ENCODE measurements around the gene TK2. TPM values are rescaled to one million over a fixed set of nuclear protein-coding genes. Genes with fewer than 3 reads are reported as not detected.
"Not testable (repeated sequence)": the region's sequence is repeated elsewhere in the genome, so short reads cannot be mapped to it uniquely, and the experiment has no call there.

The TK2 gene
- total RNA-seq, 1 donor from 2014 or later = 28.5 TPM

DNA sequence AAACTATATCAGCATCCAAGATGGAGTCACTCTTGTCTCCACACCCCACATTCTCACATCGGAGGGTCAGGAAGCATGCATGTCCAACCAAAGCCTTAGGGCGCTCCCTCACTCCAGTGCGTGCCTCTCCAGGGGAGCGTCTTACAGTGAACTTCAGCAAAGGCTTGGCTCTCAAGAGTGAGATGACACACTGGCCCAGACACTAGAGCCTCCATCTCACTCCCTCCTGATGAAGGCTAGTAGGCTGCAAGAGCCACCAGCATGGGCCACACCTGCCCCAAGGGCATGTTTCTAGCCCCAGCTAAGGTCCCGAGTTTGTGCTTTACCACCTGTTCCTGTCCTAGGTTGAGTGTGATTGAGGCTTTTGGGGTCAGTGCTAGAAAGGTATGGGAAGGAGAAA is 82.3 kb downstream of the TK2 start:
- Mint-ChIP-seq H3K27ac (no peak overlapping the region), H3K27me3 (ENCODE audit: low read depth) (peaks cover 32% of the 10 kb centered on the region), H3K4me3 (no peak overlapping the region), H3K9me3 (peaks cover 10% of the 10 kb centered on the region), H3K4me1 (no peaks in the 10 kb centered on the region), H3K36me3 (peaks cover 1% of the 10 kb centered on the region)
- TF ChIP-seq, protein P1, sequence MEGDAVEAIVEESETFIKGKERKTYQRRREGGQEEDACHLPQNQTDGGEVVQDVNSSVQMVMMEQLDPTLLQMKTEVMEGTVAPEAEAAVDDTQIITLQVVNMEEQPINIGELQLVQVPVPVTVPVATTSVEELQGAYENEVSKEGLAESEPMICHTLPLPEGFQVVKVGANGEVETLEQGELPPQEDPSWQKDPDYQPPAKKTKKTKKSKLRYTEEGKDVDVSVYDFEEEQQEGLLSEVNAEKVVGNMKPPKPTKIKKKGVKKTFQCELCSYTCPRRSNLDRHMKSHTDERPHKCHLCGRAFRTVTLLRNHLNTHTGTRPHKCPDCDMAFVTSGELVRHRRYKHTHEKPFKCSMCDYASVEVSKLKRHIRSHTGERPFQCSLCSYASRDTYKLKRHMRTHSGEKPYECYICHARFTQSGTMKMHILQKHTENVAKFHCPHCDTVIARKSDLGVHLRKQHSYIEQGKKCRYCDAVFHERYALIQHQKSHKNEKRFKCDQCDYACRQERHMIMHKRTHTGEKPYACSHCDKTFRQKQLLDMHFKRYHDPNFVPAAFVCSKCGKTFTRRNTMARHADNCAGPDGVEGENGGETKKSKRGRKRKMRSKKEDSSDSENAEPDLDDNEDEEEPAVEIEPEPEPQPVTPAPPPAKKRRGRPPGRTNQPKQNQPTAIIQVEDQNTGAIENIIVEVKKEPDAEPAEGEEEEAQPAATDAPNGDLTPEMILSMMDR (IDR thresholded peaks at IDR 0.05; ENCODE audit: unreplicated experiment) = no peak
- no peak for DNase-seq (ENCODE audit: low spot score in 2 of 2, unreplicated experiment in 2 of 2)

DNA sequence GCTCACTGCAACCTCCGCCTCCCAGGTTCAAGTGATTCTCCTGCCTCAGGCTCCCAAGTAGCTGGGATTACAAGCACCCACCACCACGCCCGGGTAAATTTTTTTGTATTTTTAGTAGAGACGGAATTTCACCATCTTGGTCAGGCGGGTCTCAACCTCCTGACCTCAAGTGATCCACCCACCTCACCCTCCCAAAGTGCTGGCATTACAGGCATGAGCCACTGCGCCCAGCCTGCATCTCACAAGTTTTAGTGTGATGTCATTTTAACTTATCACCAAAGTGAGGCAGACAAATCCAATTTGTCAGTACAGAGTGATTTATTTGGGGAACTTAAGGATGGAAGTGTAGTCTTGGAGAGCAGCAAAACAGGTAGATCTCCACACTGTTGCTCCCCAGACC is 83.3 kb downstream of the TK2 start:
- DNase-seq (ENCODE audit: low spot score in 2 of 2, unreplicated experiment in 2 of 2); H3K4me1 Mint-ChIP-seq; H3K36me3 Mint-ChIP-seq; H3K27ac Mint-ChIP-seq; H3K4me3 Mint-ChIP-seq: not testable (repeated sequence)
- Mint-ChIP-seq H3K27me3 (ENCODE audit: low read depth) (peaks cover 40% of the 10 kb centered on the region), H3K9me3 (peaks cover 10% of the 10 kb centered on the region)

DNA sequence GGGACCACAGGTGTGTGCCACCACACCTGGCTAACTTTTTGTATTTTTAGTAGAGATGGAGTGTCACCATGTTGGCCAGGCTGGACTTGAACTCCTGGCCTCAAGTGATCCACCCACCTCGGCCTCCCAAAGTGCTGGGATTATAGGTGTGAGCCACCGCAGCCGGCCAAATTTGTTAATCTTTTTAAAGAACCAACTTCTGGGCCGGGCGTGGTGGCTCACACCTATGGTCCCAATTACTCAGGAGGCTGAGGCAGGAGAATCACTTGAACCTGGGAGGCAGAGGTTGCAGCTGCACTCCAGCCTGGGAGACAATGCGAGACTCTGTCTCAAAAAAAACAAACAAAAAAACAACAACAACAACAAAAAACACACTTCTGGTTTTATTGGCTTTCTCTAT is 84.0 kb downstream of the TK2 start:
- H3K36me3 Mint-ChIP-seq; H3K4me3 Mint-ChIP-seq; H3K27ac Mint-ChIP-seq; H3K4me1 Mint-ChIP-seq; DNase-seq (ENCODE audit: low spot score in 2 of 2, unreplicated experiment in 2 of 2): not testable (repeated sequence)
- Mint-ChIP-seq H3K9me3 (peaks cover 10% of the 10 kb centered on the region), H3K27me3 (ENCODE audit: low read depth) (peaks cover 42% of the 10 kb centered on the region)

DNA sequence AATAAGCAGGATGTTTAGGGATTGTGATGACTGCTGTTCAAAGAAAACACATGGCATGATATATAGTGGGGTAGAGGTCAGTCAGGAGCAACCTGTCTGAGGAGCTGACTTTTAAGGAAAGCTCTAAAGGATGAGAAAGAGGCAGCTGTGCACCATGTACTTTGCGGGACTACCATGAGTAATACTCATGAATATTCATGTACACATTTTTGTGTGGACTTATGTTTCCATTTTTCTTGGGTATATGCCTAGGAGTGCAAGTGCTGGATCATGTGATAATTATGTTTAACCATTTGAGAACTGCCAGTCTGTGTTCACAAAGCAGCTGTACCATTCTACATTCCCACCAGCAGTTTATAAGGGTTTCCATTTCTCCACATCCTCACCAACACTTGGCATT is 87.0 kb downstream of the TK2 start:
- H3K27ac Mint-ChIP-seq = no peak overlapping the region
- TF ChIP-seq, protein P1 (IDR thresholded peaks at IDR 0.05; ENCODE audit: unreplicated experiment) = no peak
- peaks cover 1% of the 10 kb centered on the region for H3K36me3 Mint-ChIP-seq
- DNase-seq (ENCODE audit: low spot score in 2 of 2, unreplicated experiment in 2 of 2) = no peak
- no peak overlapping the region for H3K4me3 Mint-ChIP-seq
- peaks cover 55% of the 10 kb centered on the region for H3K27me3 Mint-ChIP-seq (ENCODE audit: low read depth)
- H3K9me3 Mint-ChIP-seq = peaks cover 10% of the 10 kb centered on the region
- no peaks in the 10 kb centered on the region for H3K4me1 Mint-ChIP-seq

DNA sequence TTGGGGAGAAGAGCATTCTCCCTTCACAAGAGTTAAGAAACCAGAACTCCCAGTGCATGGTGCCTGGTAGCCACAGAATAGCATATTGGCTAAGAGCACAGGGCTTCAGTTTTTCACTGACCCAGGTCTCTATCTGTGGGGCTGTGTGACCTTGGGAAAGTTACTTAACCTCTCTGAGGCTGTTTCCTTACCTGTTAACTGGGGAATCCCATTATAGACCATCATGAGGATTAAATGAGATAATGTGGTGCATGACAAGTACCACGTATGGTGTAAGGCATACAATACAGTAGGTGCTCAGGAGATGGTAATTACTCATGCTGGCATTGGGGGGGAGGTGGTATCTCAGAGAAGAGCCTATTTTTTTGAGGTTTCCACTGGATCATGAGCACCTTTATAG is 89.2 kb downstream of the TK2 start:
- H3K27ac Mint-ChIP-seq = no peak overlapping the region
- no peak for DNase-seq (ENCODE audit: low spot score in 2 of 2, unreplicated experiment in 2 of 2)
- no peaks in the 10 kb centered on the region for H3K36me3 Mint-ChIP-seq
- H3K27me3 Mint-ChIP-seq (ENCODE audit: low read depth) = peaks cover 57% of the 10 kb centered on the region
- TF ChIP-seq, protein P1 (IDR thresholded peaks at IDR 0.05; ENCODE audit: unreplicated experiment) = no peak
- H3K9me3 Mint-ChIP-seq = peaks cover 6% of the 10 kb centered on the region
- no peaks in the 10 kb centered on the region for H3K4me1 Mint-ChIP-seq
- H3K4me3 Mint-ChIP-seq = no peak overlapping the region

DNA sequence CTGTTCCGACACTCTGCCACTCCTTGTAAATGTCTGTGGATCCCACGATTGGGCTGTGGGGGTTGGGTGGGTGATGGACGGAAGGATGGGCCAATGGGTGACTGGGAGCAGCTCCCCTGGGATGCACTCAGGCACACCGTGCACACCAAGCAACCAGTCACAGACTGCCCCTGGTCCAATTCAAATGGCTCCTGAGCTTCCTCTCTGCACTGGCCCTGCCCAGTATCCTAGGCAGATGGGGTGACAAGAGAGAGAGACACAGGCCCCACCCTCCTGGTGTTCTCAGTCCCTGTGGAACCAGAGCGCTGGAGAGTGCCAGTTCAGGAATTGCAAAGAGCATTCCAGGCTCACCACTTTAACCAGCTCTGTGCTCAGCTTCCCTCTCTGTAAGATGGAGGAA is 90.0 kb downstream of the TK2 start:
- DNase-seq (ENCODE audit: low spot score in 2 of 2, unreplicated experiment in 2 of 2) = no peak
- Mint-ChIP-seq H3K9me3 (peaks cover 6% of the 10 kb centered on the region), H3K4me1 (no peaks in the 10 kb centered on the region), H3K27ac (no peak overlapping the region), H3K36me3 (no peaks in the 10 kb centered on the region), H3K27me3 (ENCODE audit: low read depth) (peaks cover 50% of the 10 kb centered on the region), H3K4me3 (no peak overlapping the region)
- TF ChIP-seq, protein P1 (IDR thresholded peaks at IDR 0.05; ENCODE audit: unreplicated experiment) = no peak

DNA sequence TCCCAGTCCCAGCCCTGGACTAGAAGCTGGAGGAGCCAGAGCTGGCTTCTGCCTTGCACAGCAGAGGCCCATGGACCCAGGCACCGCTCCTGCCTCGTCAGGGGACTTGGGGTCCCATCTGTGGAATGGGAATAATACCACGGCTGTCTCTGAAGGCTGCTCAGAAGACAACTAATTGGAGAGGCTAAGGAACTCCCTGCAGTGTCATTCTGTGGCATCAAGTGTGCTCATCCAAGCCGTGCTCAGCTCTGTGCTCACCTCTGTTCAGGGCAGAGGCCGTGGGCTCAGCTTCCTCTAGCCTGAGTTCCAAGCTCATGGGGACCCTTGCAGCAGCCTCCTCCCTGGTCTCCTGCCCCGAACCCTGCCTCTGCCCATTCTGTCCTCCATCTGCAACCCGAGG is 91.1 kb downstream of the TK2 start:
- Mint-ChIP-seq H3K4me3 (no peak overlapping the region), H3K36me3 (no peaks in the 10 kb centered on the region), H3K9me3 (peaks cover 6% of the 10 kb centered on the region), H3K27ac (no peak overlapping the region), H3K27me3 (ENCODE audit: low read depth) (peaks cover 45% of the 10 kb centered on the region), H3K4me1 (no peaks in the 10 kb centered on the region)
- TF ChIP-seq, protein P1 (IDR thresholded peaks at IDR 0.05; ENCODE audit: unreplicated experiment) = no peak
- DNase-seq (ENCODE audit: low spot score in 2 of 2, unreplicated experiment in 2 of 2) = no peak
